ENCODE data around the gene URAD.

Gene URAD

DNA sequence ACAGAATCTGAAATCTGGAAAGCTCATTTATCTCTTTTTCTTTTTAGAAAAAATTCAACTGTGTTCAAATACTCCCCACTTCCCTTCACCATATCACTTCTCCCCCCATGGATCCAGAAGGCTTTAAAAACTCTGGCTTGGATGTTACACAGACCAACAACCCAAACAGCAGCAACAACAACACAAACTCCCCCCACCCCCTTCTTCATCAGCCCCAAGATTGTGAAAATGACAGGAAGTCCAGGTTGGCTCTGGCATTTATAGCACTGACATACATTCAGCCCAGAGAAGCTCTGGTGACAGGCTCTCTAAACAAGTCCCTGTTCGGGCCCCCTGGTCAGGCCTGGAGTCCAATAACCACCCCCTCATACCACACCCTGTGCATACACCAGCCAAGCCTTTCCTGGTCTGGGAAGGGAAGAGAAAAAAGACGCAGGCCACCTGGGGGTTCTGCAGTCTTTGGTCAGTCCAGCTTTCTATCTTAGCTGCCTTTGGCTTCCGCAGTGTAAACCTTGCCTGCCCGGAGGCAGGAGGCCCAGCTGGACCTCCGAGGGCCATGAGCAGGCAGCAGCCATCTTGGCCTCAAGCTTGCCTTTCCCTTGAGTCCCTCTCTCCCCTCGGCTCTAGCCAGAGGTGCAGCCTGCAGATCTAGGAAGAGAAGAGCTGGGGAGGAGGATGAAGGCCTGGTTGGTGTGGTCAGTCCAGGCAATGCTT is 26.2 kb downstream of the URAD start:
- Histone ChIP-seq H3K4me3 (ENCODE audit: low read depth in 1 of 2, low read length in 2 of 2) (no peak overlapping the region), H3K9me3 (ENCODE audit: control insufficient read depth in 1 of 2, low read length in 2 of 2) (no peaks in the 10 kb centered on the region), H3K27me3 (ENCODE audit: low read depth, low read length) (peaks cover 54% of the 10 kb centered on the region)

DNA sequence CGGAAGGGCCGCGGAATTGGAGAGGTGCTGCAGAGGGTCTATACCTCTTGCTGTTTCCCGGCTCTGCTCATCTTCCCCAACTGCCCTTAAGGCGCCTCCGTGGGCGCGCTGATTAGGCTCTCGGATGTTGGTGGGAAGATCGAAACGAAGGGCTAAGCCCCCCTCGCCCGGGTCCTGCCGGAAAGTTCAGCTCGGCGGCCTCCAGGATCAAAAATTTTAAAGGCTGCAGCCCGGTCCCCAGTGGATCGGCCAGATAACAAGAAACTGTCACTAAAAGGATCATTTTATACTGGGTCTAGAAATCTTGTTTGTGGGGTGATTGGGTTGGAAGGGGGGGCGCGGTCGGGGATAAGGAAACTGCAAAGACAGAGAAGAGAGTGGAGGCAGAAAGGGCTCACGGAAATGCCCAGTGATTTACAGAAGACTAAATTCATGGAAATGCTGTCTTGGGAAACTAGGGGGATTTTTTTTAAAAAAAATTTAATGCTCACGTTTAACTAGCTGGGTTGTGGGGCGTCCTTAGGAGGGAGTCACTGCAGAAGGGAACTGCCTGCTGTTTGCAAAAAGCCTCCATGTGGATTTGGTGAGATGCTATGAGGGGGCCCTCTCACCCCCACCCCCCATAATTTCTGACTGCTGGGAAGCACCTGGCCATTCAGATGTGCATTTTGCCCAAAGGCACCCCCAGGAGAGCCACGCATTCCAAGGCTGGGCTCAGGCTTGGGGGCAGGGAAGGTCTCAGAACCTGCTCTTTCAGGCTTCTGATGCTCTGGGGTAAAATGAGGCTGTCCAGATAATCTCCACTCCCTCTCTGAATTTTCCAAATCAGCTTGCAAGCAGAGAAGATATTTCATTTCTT is 27.0 kb downstream of the URAD start:
- H3K36me3 ChIP-seq (ENCODE audit: control insufficient read depth in 1 of 2, insufficient read depth in 2 of 2, low read length in 2 of 2), result no peaks in the 10 kb centered on the region
- peak overlapping the region; percentile 34 to 61 for H3K4me3 ChIP-seq (ENCODE audit: low read depth in 1 of 2, low read length in 2 of 2)
- H3K27me3 ChIP-seq (ENCODE audit: low read depth, low read length), result peaks cover 52% of the 10 kb centered on the region
- peaks cover 0 to 24% of the 10 kb centered on the region in 2 donors for H3K4me1 ChIP-seq (ENCODE audit: control insufficient read depth in 1 of 2, insufficient read depth in 2 of 2, low read length in 2 of 2)
- H3K27ac ChIP-seq (ENCODE audit: low read length), result peak overlapping the region; percentile 13
- H3K9me3 ChIP-seq (ENCODE audit: control insufficient read depth in 1 of 2, low read length in 2 of 2), result no peaks in the 10 kb centered on the region

More for the DNA sequence above, 26.2 kb downstream of the URAD start:
- Histone ChIP-seq H3K27ac (ENCODE audit: low read length) (peak overlapping the region; percentile 13), H3K4me1 (ENCODE audit: control insufficient read depth in 1 of 2, insufficient read depth in 2 of 2, low read length in 2 of 2) (peaks cover 0 to 33% of the 10 kb centered on the region in 2 donors), H3K36me3 (ENCODE audit: control insufficient read depth in 1 of 2, insufficient read depth in 2 of 2, low read length in 2 of 2) (no peaks in the 10 kb centered on the region)

DNA sequence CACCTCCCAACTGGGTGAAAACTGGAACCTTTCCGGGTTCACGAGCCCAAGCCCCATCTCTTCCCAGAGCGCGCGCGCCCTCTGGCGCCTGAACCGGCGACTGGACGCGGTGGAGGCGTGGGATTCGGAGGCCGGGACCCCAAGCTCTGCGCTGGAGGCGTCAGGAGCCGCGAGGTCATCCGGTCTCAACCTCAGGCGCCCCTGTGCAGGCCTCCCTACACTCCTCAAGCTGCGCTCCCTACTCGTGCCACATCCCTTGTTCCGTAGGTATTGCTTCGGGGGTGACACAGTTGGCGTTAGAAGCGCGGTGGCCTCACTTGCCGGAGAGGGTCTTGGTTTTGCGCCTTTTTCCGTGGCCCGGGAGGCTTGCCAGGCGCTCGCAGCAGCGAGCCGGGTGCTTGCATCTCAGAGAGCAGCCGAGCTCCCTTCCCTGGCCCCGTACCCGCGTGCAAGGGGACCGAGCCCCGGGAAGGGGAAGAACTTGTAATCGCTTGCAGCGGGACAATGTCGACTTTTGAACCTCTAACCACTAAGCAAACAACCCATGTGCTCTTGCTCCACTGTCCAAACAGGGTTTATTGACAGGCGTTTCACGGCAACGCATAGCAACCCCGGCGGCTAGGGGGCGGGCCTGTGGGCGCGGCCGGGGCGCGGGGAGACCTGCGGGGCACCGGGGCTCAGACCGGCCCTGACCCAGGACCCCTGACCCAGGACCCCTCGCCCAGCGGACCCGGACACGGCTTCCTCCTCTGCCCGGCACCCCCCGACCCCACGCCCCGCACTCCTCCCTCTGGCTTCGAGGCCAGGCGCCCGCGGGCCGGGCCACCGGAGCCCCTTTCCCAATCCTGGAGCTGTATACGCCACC is 27.9 kb downstream of the URAD start:
- H3K36me3 ChIP-seq (ENCODE audit: control insufficient read depth in 1 of 2, insufficient read depth in 2 of 2, low read length in 2 of 2), result no peaks in the 10 kb centered on the region
- H3K4me3 ChIP-seq (ENCODE audit: low read depth in 1 of 2, low read length in 2 of 2), result peak overlapping the region; percentile 44 to 61
- peaks cover 48% of the 10 kb centered on the region for H3K27me3 ChIP-seq (ENCODE audit: low read depth, low read length)
- H3K27ac ChIP-seq (ENCODE audit: low read length), result peak overlapping the region; percentile 31
- peaks cover 0 to 16% of the 10 kb centered on the region in 2 donors for H3K4me1 ChIP-seq (ENCODE audit: control insufficient read depth in 1 of 2, insufficient read depth in 2 of 2, low read length in 2 of 2)
- no peaks in the 10 kb centered on the region for H3K9me3 ChIP-seq (ENCODE audit: control insufficient read depth in 1 of 2, low read length in 2 of 2)

DNA sequence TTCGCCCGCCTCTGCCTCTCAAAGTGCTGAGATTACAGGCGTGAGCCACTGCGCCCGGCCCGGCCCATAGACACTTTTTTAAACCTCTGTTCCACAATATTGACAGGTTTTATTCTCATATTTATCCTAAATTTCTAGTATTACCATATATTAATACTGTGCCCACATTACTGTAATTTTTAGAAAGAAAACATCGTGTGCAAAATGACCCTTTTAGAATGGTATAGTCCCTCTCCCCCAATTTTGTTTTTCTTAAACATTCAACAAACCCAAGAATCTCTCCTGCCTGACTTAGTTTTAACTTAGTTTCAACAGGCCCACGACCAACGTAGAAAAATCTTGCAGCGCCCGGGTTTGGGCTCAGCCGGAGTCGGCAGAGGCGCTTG is 28.5 kb downstream of the URAD start:
- Histone ChIP-seq H3K4me1 (ENCODE audit: control insufficient read depth in 1 of 2, insufficient read depth in 2 of 2, low read length in 2 of 2) (peaks cover 0 to 15% of the 10 kb centered on the region in 2 donors), H3K9me3 (ENCODE audit: control insufficient read depth in 1 of 2, low read length in 2 of 2) (no peaks in the 10 kb centered on the region), H3K27ac (ENCODE audit: low read length) (no peak overlapping the region), H3K4me3 (ENCODE audit: low read depth in 1 of 2, low read length in 2 of 2) (peak overlapping the region; percentile 44 to 61), H3K27me3 (ENCODE audit: low read depth, low read length) (peaks cover 47% of the 10 kb centered on the region), H3K36me3 (ENCODE audit: control insufficient read depth in 1 of 2, insufficient read depth in 2 of 2, low read length in 2 of 2) (no peaks in the 10 kb centered on the region)

DNA sequence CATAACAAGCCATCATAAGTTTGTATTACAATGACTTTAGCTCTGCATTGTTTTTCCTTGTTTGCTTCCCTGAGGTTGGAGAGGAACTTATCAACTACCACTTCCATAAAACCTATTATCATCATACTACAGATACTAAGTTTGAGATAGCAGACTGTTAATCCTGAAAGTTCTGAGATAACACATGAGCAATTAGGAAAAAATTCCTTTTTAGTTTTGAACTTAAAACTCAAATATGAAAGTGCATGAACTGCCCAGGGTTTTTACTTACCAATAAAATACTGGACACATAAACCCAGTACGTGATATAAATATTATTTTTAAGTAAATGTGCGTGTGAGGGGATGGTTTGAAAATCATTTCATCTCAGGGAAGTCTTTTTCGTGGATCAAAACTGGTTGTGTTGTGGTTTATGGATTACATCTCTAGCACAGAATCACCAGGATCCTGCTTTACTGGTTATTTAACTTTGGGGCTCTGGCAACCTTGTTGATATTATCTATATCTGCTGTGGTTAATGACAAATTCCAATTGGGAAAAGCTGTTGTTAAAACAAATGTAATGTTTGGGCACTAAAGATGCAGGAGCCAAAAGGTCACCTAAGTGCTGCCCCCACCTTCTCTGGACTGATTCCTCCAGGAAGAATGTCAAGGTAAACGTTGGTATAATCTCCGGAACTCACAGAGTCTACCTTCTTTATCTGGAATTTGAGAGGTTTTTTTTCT is 31.8 kb downstream of the URAD start:
- Histone ChIP-seq H3K27me3 (ENCODE audit: low read depth, low read length) (peaks cover 53% of the 10 kb centered on the region), H3K4me3 (ENCODE audit: low read depth in 1 of 2, low read length in 2 of 2) (no peak overlapping the region), H3K4me1 (ENCODE audit: control insufficient read depth in 1 of 2, insufficient read depth in 2 of 2, low read length in 2 of 2) (peaks cover 0 to 31% of the 10 kb centered on the region in 2 donors), H3K36me3 (ENCODE audit: control insufficient read depth in 1 of 2, insufficient read depth in 2 of 2, low read length in 2 of 2) (no peaks in the 10 kb centered on the region), H3K27ac (ENCODE audit: low read length) (peak overlapping the region; percentile 36), H3K9me3 (ENCODE audit: control insufficient read depth in 1 of 2, low read length in 2 of 2) (no peaks in the 10 kb centered on the region)

DNA sequence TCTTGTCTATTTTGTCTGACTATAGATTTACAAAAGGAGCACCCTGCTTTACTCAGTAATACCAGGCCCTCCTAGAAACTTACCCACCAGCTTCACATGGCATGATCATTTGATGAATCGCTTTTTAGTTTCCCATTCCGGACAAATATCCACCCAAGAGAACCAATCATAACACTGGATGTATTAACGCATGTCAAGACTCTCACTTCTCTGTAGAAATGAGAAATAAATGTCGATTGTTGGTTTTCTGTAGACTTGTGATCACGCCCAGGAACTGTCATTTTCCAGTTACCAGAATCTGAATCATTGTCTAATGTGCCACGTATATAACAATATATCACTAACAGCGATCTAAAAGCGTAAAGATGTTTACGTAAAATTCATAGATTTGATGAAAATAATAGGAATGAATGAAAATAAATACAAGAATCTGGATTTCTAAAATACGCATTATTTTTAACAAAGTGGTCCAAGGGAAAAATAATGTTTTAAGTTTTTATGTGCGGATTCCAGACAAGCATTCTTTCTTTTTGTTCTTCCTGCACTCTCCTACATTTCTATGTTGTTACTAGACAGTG is 33.4 kb downstream of the URAD start:
- no peaks in the 10 kb centered on the region for H3K9me3 ChIP-seq (ENCODE audit: control insufficient read depth in 1 of 2, low read length in 2 of 2)
- H3K4me3 ChIP-seq (ENCODE audit: low read depth in 1 of 2, low read length in 2 of 2), result peak overlapping the region in 1 of 2 donors; percentile 23
- H3K4me1 ChIP-seq (ENCODE audit: control insufficient read depth in 1 of 2, insufficient read depth in 2 of 2, low read length in 2 of 2), result peaks cover 0 to 18% of the 10 kb centered on the region in 2 donors
- peak overlapping the region; percentile 77 for H3K27ac ChIP-seq (ENCODE audit: low read length)
- H3K36me3 ChIP-seq (ENCODE audit: control insufficient read depth in 1 of 2, insufficient read depth in 2 of 2, low read length in 2 of 2), result no peaks in the 10 kb centered on the region
- H3K27me3 ChIP-seq (ENCODE audit: low read depth, low read length), result peaks cover 48% of the 10 kb centered on the region

DNA sequence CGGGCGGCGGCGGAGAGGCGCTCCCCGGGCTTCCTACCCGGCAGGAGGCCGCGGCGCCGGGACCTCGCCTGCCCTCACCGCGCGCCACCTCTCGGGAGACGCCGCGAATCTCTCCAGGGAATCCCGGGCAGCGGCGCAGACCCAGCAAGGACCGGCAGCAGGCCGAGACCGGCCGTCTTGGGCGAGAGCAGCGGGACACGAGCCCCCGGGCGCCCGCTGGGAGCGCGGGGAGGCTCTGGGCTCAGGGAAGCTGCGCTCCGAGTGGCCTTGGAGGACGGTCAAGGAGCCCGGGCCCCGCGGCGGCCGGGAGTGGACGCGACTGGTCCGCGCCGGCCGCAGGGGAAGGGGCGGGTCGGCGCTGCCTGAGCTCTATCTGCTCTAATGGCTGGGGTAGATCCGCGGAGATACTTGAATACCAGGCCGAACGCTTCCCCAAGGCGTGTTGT is 34.1 kb downstream of the URAD start:
- peak overlapping the region; percentile 23 to 61 for H3K4me3 ChIP-seq (ENCODE audit: low read depth in 1 of 2, low read length in 2 of 2)
- no peaks in the 10 kb centered on the region for H3K36me3 ChIP-seq (ENCODE audit: control insufficient read depth in 1 of 2, insufficient read depth in 2 of 2, low read length in 2 of 2)
- H3K4me1 ChIP-seq (ENCODE audit: control insufficient read depth in 1 of 2, insufficient read depth in 2 of 2, low read length in 2 of 2), result peaks cover 0 to 16% of the 10 kb centered on the region in 2 donors
- H3K27ac ChIP-seq (ENCODE audit: low read length), result peak overlapping the region; percentile 77
- peaks cover 42% of the 10 kb centered on the region for H3K27me3 ChIP-seq (ENCODE audit: low read depth, low read length)
- H3K9me3 ChIP-seq (ENCODE audit: control insufficient read depth in 1 of 2, low read length in 2 of 2), result no peaks in the 10 kb centered on the region

DNA sequence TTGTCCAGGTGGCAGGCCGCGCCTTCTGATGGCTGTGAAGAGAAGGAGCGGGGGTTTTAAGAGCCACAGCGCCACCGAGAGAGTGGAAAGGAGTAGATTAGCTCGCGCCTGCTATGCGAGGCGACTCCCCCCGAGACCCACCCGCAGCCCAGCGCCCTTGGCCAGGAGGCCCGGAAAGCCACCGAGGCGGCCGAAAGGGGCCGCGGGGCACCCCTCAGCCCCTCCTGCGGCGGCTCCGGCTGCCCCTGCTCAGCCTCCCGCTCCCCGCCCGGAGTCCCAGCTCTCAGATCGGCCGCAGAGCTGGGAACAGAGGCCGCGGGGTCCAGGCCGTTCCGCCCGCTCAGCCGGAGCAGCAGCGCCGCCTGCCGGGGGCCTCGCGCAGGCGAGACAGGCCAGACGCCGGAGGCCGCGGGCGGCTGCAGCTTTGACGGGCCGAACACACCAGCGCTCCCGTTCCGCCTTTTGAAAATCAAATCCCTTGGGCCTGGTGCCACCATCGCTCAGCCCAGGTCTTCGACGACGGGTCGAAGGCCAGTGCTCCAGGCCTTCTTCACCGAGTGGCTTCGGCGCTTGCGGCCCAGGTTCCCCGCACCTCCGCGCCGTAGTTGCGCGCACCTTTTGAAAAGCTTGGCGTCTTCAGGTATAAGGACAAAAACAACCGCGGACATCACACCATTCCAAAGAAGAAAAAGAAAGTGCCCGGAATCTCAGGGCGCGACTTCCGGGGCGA is 34.7 kb downstream of the URAD start:
- H3K4me3 ChIP-seq (ENCODE audit: low read depth in 1 of 2, low read length in 2 of 2), result peak overlapping the region; percentile 44 to 61
- peak overlapping the region; percentile 77 for H3K27ac ChIP-seq (ENCODE audit: low read length)
- no peaks in the 10 kb centered on the region for H3K9me3 ChIP-seq (ENCODE audit: control insufficient read depth in 1 of 2, low read length in 2 of 2)
- no peaks in the 10 kb centered on the region for H3K36me3 ChIP-seq (ENCODE audit: control insufficient read depth in 1 of 2, insufficient read depth in 2 of 2, low read length in 2 of 2)
- H3K4me1 ChIP-seq (ENCODE audit: control insufficient read depth in 1 of 2, insufficient read depth in 2 of 2, low read length in 2 of 2), result peaks cover 0 to 16% of the 10 kb centered on the region in 2 donors
- H3K27me3 ChIP-seq (ENCODE audit: low read depth, low read length), result peaks cover 37% of the 10 kb centered on the region

DNA sequence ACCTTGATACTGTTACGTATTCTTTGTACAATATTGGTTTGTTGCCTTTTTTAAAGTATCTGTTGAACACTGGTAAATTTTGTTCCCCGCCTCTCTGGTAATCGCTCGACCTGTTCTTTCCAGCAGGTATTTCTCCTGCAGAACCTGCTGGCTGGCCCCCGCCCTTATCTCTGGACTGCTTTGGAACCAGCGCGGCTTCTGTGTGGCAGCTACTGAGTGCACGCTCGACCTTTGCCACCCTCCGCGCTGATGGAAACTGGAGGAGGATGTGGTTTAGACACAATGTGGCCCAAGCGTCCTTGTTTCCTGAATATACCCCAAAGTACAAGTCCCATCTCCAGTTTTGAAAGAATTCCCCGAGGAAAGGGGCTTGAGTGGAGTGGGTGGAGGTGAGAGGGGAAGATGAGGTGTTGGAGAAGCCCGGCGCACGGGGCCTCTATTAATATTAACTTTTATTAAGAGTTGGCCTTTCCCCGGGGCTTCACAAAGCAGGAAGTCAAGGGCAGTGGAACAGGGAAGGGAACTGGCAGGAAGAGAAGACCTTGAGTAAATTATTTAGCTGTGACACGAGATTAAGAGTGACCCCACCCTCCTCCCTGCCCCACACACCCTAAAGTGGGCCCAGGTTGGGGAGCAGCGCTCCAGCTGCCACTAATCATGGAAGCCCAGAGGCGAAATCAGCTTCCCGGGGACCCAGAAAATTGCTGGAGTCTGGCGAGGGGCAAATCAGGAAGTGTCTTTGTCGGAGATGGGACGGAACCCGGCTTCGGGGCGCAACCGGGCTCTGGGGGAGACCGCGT is 35.4 kb downstream of the URAD start:
- Histone ChIP-seq H3K9me3 (ENCODE audit: control insufficient read depth in 1 of 2, low read length in 2 of 2) (no peaks in the 10 kb centered on the region), H3K4me3 (ENCODE audit: low read depth in 1 of 2, low read length in 2 of 2) (peak overlapping the region; percentile 44 to 61), H3K27me3 (ENCODE audit: low read depth, low read length) (peaks cover 30% of the 10 kb centered on the region), H3K27ac (ENCODE audit: low read length) (peak overlapping the region; percentile 77), H3K36me3 (ENCODE audit: control insufficient read depth in 1 of 2, insufficient read depth in 2 of 2, low read length in 2 of 2) (no peaks in the 10 kb centered on the region), H3K4me1 (ENCODE audit: control insufficient read depth in 1 of 2, insufficient read depth in 2 of 2, low read length in 2 of 2) (peaks cover 0 to 16% of the 10 kb centered on the region in 2 donors)

All from muscle layer of duodenum (tissue), 2 donors.